ENCODE results near the gene RRAS.

Gene RRAS

DNA sequence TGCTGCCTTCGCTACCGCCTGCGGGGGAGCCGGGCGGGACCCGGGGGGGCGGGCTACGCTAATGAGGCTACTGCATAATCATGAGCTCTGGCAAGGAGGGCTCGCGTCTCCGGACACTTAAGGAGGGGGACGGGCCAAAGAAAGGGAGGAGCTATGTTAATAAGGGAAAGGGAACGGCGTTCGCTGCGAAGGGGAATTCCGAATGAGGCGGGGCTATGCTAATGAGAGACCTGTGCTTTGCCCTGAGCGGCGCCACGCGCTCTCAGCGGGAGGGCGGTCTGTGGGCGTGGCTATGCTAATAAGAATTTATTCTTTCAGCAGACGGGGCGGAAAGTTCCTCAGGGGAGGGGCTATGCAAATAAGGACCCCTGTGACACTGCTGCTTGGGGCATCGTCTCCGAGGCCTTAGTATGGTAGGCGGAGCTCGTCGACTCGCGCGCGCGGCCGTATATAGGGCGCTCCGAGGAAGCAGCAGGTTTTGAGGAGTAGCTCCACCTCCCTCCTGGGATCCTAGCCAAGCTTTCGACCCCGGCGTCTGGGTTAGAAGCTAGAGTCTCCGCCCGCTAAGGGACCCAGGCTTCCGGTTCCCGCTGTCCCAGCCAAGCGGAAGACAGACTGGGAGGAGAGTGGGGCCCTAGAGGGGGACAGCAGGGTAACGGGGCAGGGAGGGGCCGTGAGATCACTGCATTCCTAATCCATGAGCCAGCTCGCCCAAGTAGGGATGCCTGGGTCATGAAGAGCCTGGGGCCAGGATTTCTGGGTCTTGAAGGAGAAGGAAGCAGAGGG lies at the start of gene RRAS:
Gene RRAS, minus strand, starts transcription at position 31 of the 786 bp plus-strand sequence. CDS start 45 bp downstream, outside the sequence.
- peak; percentile 100 for DNase-seq (ENCODE audit: low read depth in 3 of 3)

DNA sequence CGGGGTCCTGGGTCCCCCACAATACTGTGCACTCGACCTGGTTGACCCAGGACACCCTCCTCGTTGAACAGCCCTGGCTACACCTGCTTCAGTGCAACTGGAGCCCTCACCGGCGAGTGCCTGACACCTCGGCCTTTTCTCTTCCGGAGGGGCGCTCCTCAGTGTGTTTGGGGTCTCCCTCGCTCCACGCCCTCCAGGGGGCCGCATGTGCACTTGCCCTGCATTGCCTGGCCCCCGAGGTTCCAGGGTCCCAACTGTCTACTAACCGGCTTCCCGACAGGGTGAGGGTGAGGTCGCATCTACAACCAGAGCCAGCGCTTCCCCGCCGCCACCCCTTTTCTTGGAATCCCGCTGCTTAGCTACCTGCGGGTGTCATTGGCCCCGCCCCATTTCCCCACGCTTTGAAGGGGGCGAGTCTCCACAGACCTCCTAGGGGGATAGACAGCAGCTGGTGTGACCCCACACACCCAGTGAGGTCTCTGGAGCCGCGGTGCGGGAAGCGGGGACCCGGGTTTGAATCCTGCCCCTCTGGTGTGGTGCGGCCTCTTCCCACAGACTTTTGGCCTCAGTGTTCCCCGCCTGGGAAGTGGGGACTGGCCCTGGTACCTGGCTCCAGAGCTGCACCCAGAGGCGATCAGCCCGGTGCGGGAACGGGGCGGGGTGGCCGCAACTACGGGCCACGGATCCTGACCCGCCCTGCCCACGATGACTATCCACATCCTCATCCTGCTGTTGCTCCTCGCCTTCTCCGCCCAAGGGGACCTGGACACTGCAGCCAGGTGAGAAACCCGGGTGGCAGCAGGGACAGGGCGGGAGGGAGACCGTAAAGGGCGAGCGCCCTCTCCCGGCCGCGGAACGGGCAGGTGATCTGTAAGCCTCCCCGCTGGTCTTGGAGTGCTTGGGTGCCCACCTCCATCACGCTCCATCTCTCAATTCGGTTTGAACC lies 49.5 kb upstream of the RRAS start, which contains the start of gene ADM5:
Gene ADM5, plus strand, starts transcription at position 462 of the 946 bp plus-strand sequence. Its CDS starts 244 bp downstream, at position 706.
- DNase-seq (ENCODE audit: low read depth in 3 of 3), result no peak

DNA sequence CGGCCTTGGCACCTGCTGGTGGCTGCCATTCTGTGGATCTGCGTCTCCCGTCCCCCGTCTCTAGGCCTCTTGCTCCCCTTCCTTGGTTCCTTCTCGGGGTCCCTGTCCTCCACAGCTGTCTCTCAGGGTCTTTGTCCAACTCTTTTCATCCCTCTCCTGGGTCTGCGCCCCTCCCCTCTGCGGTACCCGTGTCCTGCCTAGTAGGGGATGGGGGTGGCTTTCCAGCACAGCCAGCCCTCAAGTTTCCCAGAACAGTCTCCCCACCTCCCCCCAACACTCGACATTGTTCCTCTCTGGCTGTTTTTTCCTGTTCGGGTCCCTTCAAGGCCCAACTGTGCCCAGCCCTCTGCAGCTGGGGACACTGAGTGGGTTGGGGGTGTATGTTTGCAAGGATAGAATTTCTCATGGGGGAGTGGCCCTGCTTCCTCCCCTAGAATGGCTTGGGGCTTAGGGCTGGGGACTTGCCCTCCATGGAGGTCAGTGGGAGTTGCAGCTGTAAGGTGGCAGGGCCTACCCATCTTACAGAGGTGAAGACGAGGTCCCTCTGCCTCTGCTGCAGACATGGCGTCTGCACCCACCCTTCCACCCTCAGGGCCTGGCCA lies 48.7 kb upstream of the RRAS start:
- no peak for DNase-seq (ENCODE audit: low read depth in 3 of 3)

- no peak for DNase-seq (ENCODE audit: low read depth in 3 of 3)
These were observed 47.8 kb upstream of the RRAS start for GRCh38 chr19:49687566-49688316.

GRCh38 chr19:49687150-49687549 lies 47.2 kb upstream of the RRAS start:
- no peak for DNase-seq (ENCODE audit: low read depth in 3 of 3)

DNA sequence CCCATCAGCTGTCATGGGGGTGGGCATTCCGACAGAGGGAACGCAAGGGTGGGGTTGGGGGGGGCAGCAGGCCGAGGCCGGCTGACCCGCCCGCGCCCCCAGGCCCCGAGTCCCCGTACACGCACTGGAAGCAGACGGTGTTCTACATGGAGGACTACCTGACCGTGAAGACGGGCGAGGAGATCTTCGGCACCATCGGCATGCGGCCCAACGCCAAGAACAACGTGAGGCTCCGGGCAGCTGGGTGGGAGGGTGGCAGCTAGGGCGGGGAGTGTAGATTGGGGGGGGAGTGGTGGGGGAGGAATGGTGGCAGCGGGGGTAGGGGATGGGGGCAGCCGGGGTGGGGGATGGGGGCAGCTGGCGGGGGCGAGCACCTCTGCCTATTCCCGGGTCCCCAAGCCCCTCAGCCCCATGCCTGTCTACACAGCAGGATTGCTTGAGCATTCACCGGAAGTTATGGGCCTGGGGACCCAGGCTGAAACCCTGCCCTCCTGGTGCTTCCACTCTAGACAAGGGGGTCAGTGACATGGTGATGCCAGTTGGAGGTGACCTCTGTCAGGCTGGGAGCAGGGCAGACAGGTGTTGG lies 46.7 kb upstream of the RRAS start:
- no peak for DNase-seq (ENCODE audit: low read depth in 3 of 3)

DNA sequence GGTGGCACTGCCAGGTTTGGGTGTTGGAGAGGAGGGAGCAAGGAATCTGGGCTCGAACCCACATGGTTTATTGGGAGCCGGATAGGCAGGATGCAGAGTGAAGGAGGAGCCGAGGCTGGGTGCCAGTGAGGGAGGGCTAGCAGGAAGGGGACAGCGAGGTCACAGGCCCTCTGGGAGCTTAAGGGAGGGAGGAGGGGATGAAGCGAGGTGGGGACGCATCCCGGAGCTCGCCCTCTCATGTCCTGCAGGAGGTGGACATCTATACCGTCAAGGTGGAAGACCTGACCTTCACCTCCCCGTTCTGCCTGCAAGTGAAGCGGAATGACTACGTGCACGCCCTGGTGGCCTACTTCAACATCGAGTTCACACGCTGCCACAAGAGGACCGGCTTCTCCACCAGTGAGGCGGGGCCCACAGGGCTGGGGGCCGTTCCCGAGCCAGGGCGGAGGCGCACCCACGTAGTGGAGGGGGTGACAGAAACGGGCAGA lies 45.9 kb upstream of the RRAS start:
- no peak for DNase-seq (ENCODE audit: low read depth in 3 of 3)

GRCh38 chr19:49684983-49685553 lies 45.1 kb upstream of the RRAS start:
- no peak for DNase-seq (ENCODE audit: low read depth in 3 of 3)

- DNase-seq (ENCODE audit: low read depth in 3 of 3), result no peak
These were observed 44.5 kb upstream of the RRAS start for GRCh38 chr19:49684251-49684982.

GRCh38 chr19:49683814-49684250 lies 43.9 kb upstream of the RRAS start:
- no peak for DNase-seq (ENCODE audit: low read depth in 3 of 3)

DNA sequence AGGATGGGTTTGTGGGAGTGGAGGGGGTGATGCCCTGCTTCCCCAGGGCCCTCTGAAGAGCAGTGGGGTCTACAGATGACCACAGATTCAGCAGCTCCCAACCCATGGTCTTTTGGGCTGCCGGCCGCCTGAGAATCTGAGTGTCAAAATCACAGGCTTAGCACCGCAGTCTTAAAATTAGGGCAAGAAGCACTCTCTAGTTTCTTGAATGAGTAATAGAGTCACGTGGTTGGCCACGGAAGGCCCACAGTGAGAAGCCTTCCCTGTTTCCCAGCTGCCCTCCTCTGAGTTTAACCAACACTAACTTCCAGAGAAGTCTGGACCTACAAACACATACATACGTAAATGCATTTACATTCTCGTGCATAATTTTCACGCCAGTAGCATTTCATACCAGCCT lies 42.3 kb upstream of the RRAS start:
- DNase-seq (ENCODE audit: low read depth in 3 of 3), result no peak

DNA sequence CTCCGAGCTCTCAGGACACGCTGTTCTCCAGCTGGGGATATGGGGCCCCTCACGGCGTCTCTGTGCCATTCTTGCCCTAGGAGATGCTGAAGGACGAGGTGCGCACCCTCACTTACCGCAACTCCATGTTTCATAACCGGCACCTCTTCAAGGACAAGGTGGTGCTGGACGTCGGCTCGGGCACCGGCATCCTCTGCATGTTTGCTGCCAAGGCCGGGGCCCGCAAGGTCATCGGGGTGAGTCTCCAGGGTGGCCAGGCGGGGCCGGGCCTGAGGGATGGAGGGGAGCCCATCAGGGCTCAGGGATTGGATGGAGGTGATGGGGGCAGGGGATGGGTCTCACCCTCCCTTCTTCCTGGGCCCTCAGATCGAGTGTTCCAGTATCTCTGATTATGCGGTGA lies 41.9 kb upstream of the RRAS start:
- DNase-seq (ENCODE audit: low read depth in 3 of 3), result no peak

DNA sequence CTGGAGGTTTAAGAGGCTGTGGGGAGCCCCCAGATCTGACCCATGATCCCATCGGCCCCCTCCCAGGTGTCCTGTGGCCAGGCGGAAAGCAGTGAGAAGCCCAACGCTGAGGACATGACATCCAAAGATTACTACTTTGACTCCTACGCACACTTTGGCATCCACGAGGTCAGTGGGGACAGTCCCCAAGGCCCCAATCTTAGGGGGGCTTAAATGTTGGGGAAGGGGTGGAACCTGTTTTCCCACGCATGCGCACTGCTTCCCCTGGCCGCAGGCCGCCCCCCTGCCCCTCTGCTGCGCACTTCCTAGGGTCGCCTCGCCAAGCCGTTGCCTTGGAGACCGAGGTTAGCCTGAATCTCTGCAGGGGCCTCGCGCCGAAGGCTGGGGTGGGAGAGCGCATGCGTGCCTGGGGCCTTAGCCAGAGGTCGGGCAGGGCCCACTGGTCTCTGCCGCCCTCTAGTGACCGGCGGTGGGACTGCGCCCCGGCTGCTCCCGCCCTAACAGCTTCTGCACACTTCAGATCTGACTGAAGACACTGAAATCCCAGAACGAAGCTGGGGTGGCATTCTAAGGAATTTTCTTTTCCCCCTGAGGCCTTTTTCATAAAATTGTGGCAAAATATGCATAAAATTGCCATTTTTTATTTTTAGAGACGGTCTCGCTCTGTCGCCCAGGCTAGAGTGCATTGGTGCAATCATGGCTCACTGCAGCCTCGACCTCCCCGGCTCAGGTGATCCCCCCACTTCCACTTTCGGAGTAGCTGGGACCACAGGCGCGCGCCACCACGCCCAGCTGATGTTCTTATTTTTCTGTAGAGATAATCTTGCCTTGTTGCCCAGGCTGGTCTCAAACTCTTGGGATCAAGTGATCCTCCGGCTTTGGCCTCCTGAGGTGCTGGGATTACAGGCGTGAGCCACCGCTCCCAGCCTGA lies 40.7 kb upstream of the RRAS start:
- peak; percentile 87 to 95 (median 93) for DNase-seq (ENCODE audit: low read depth in 3 of 3)

GRCh38 chr19:49679771-49680413 lies 39.9 kb upstream of the RRAS start:
- no peak for DNase-seq (ENCODE audit: low read depth in 3 of 3)

- DNase-seq (ENCODE audit: low read depth in 3 of 3), result no peak
These were observed 39.2 kb upstream of the RRAS start for GRCh38 chr19:49678985-49679770.

DNA sequence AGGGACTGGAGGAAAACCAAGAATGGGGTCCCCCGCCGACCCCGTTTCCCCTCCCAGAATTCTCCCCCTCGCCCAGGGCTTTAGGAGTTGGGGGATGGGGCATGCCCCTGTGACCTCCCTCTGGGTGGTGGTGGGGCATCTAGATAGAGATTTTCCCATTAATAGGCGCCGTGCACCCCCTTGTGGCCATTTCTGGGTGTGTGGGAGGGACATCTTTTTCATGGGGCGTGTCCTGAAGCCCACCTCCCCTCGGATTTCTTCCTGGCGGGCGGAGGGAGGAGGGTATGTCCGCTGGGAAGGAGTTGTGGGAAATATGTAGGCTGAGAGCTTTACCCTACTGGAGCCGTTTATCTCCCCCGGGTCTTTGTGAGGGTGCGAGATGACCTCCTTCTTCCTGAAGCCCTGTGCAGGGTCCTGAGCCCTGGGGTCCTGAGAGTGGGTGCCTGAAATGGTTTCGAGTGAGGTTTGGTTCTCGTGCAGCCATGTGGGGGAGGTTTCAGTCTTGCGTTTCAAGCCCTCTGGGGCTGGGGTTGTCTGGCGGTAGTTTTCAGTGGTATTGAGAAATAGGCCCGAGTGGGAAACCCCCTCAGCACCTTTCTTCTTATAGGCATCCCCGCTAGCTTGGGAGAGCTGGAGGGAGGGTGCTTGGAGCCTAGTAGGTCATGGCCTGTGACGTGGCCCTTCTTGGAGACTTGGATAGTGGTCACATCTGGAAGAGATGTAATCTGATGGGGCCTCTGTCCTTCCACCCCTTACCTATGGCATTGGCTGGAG lies 38.1 kb upstream of the RRAS start:
- DNase-seq (ENCODE audit: low read depth in 3 of 3), result peak; percentile 65 to 69 (median 69)

Measured in stimulated activated CD4-positive, alpha-beta T cell treated with anti-CD3 and anti-CD28 coated beads, TNF-alpha, amount 100 ng/mL, for 48 hours (primary cell).